HG03521 (cell line): ENCODE data around the gene RCOR2.

Experiments
- ATAC-seq: cut with Tn5 transposase; IDR thresholded peaks from one replicate; pipeline ENCODE4 v1.9.1; 2021; ENCODE audit warnings: mild to moderate bottlenecking, moderate library complexity; ENCODE audit not compliant: unreplicated experiment

Gene RCOR2

GRCh38 chr11:63923319-63923718, 6.4 kb upstream of the RCOR2 start:
- no peak for ATAC-seq

DNA sequence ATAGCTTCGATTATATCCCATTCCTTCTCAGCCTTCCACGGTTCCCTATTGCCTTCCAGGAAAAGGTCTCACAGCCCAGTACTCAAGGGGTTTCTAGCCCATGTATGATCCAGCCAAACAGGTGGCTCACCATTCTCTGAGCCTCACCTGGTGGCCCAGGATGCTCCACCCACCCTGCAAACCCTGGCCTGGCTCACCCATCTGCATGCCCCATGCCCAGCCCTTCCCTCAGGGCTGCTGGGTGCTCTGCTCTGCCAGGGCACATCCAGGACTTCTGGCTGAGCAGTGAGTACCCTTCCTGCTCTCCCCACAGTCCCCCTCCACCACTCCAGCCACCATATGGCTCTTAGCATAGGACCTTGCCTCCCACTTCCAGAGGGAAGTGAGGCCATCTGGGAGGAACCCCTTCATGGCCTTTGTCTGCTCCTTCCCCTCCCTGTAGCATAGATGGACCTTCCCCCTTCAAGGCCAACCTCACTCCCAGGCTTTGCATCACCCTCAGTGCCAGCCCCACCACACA, 5.8 kb upstream of the RCOR2 start:
- ATAC-seq, result no peak

DNA sequence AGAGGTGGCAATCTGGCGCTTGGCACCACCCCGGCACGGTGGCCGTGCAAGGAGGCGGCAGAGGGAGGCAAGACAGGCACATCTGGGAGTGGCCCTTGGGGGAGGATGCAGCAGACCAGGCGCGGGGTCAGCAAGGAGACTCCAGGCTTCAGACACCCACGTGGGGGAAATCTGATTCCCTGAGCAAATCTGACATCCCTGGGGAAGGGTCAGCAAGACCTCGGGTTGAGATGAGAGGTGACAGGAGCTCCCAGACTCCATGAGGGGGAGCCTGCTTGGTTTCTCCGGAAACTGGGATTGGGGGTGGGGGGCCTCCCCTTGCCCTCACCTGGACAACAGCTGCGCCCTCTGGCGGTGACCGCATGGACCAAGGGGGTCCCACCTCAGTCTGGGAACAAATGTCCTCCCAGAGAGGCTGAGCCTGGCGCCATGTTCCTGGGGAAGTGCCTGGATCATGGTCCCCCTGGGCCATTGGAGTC, 4.0 kb upstream of the RCOR2 start:
- no peak for ATAC-seq

- ATAC-seq, result no peak
Observed at GRCh38 chr11:63920126-63920938, 3.4 kb upstream of the RCOR2 start.

DNA sequence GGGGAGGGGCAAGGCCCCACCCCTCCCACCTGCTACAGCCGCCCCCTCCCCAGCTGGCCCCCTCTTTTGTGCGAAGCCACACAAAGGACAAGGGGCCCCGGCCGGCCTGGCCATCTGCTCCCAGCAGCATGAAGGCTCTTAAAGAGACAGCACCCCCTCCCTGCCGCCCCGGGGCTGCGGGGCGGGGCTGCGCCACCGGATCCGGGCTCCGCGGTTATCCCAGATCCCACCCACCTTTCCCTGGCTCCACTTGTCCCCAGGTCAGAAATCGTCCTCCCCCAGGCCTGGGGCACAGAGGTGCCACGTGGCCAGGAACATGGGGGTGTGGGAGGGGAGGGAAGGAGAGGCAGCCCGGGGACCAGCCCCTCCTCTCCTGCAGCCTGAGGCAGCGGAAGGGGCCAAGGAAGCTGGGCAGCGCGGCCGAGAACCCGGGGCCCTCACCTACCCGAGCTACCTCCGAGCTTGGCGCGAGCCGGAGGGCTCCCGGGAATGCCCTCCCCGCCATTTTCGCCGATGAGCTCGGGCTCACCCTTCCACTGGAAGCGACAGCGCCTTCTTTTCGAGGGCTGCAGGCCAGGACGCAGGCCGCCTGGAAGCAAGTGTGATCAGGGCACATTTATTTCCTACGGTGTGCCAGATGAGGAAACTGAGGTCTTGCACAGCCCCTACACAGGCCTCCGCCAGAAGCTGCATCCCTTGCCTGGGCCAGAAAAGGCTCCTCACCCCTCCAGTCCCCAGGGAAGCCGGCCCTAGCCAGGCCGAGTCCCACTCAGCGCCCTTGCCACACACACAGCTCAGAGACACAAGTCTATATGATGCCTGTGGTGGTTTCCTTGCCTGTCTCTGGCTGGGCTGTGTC, 2.5 kb upstream of the RCOR2 start:
- no peak for ATAC-seq

DNA sequence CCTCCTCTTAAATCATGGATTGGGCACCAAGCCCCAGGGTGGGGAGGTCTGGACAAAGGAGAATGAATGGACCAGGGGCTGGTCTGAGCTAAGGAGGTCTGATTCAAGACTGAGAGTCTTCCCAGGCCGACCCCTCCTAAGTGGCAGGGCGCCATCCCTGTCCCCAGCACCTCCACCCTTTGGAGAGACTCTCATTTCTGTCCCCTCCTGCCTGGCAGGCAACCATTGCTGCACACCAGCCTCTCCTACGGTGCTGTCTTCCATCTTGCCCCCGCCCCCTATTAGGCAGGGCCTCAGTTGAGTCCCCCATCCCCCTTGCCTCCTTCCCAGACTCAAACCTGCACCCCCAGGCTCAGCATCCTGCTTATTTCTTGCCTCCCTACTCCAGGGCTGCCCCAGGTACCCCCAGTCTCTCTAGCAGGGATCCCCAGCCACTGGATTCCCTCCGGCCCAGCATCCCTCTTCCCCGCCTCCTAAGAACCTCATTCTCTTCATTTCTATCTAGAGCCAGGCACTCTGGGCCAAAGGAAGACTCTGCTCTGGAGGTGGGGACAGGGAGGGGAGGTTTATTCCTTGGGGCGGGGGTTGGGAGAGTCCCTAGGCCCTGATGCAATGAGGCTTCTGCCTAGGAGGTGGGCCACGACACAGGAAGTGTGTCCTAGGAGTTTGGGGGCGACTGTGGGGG, 1.7 kb upstream of the RCOR2 start:
- no peak for ATAC-seq

DNA sequence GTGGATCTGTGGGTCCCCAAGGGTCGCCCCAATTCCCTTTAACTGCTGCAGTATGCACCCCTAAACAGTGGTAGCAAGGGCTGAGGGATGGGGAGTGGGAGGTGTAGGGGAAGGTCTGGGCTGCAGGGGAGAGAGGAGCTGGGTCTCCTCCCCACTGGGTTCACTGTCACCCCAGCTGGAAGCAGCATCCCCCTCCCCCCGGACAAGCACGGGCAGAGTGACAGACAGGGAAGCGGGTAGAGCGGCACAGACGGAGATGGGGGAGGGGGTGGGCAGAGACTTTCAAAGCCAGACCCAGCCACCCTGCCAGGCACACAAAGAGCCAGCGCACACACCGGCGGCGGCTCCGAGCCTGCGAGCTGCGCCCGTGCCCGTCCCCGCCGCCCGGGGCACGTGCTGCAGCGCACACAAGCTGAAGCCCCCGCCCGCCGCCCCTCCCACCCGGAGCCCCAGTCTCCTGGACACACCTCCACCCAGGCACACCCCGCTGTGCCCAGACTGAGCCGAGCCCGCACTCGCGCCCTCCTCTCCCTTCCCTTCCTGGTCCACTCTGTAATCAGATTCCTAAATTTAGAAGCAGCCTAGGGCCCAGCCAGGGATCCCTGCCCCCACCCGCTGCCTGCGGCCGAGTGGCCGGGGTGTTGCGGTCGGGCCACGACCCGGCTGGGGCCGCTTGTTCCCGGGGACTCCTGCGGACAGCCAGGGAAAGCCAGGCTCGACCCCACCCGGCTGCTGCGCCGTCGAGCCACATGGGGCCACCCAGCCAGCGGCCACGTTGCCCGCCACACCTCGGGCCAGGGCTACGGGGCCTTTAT, 935 bp upstream of the RCOR2 start:
- ATAC-seq, result no peak

- ATAC-seq, result no peak
Observed at GRCh38 chr11:63915961-63916836, 765 bp downstream of the RCOR2 start.

- ATAC-seq, result no peak
Observed at GRCh38 chr11:63914896-63915691, 1.9 kb downstream of the RCOR2 start.

GRCh38 chr11:63913866-63914830, 2.8 kb downstream of the RCOR2 start:
- no peak for ATAC-seq

GRCh38 chr11:63912678-63913077, 4.3 kb downstream of the RCOR2 start:
- no peak for ATAC-seq

DNA sequence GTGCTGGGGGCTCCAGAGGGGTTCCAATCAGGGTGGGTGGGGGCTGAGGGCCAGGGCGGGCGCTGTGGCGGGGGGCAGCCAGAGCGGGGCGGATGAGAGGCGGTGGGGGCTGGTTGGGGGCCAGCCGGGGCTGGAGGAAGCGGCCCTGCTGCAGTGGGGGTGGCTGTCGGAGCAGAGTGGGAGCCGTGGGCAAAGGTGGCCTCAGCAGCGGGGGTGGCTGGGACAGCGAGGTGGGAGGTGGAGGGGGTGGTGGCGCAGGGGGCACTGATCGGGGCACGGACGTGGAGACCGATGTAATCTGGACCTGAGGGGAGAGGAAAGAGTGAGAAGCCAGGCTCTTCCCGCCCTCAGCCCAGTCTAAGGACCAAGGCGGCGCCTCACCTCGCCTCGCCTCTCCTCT, 5.1 kb downstream of the RCOR2 start:
- no peak for ATAC-seq

DNA sequence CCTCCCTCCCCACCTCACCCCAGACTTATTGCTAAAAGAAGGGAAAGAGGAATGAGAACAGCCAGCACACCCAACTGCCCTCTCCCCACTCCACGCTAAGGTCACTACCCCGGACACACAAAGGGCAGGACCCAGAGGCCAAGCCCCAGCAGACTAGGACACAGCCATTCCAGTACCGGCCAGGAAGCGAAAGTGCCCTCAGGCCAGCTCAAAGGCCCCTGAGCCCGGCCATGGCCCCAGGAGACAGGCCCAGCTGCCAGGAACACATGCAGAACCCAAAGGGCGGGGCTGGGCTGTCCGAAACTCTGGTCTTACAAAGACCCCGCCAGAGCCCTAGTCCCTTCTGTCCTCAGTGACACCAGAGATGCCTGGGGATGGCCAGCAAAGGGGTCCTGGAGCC, 5.5 kb downstream of the RCOR2 start:
- no peak for ATAC-seq

DNA sequence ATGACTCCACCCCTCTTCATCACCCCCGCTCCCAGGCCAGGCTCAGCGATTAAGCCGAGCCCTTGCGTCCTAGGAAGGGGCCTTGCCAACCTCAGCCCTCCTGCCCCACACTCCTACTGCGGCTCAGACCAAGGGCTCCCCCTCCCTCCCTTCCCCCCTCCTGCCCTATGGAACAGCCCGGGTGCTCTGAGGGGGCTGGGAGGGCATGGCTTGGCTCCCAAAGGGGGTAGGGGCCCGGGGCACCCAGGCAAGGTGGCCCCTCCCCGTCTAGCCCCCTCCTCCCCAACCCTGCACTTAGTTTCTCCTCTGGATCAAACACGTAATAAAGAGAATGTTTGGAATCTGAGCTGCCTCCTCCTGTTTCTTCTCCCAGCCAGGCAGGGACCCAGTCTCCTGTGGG, 6.3 kb downstream of the RCOR2 start:
- ATAC-seq, result no peak

- no peak for ATAC-seq
Observed at GRCh38 chr11:63909591-63910506, 7.1 kb downstream of the RCOR2 start.

DNA sequence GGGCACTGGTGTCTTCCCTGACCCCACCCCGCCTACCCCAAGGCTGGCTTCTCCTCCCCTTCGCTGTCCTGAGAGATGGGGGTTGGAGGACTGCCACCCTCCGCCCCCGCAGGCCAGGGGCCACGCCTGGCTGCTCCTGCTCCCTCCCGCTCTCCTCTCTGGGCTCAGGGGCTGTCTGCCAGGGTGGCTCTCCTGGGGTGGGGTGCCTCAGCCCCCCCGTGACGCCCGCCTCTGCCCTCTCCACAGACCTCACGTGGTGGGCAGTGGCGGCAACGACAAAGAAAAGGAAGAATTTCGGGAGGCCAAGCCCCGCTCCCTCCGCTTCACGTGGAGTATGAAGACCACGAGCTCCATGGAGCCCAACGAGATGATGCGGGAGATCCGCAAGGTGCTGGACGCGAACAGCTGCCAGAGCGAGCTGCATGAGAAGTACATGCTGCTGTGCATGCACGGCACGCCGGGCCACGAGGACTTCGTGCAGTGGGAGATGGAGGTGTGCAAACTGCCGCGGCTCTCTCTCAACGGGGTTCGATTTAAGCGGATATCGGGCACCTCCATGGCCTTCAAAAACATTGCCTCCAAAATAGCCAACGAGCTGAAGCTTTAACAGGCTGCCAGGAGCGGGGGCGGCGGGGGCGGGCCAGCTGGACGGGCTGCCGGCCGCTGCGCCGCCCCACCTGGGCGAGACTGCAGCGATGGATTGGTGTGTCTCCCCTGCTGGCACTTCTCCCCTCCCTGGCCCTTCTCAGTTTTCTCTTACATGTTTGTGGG, 8.1 kb downstream of the RCOR2 start:
- no peak for ATAC-seq
